ENCODE results near the gene WIPF3. TPM values are rescaled to one million over a fixed set of nuclear protein-coding genes. Genes with fewer than 3 reads are reported as not detected.
A peak's percentile ranks its signal among the peaks of the same experiment; 100 is the strongest.

Gene WIPF3
- total and polyA plus RNA-seq, 8 donors, result 0.50 to 1.7 (median 1.0) TPM; not detected in 1

- no peaks in the 10 kb centered on the region for H3K9me3 ChIP-seq
- H3K4me3 ChIP-seq, result no peak overlapping the region
- no peak for DNase-seq
- no peaks in the 10 kb centered on the region for H3K27me3 ChIP-seq
- intact Hi-C loops (cut with DNase I), result no loop called here
- peaks cover 0 to 13% of the 10 kb centered on the region in 2 donors for H3K36me3 ChIP-seq
- no peaks in the 10 kb centered on the region for H3K4me1 ChIP-seq
- no peak for TF ChIP-seq CTCF (IDR thresholded peaks at IDR 0.05)
- no peak for ATAC-seq
- H3K27ac ChIP-seq, result no peak overlapping the region
Measured at GRCh38 chr7:29919790-29920189, 113.5 kb downstream of the WIPF3 start.

DNA sequence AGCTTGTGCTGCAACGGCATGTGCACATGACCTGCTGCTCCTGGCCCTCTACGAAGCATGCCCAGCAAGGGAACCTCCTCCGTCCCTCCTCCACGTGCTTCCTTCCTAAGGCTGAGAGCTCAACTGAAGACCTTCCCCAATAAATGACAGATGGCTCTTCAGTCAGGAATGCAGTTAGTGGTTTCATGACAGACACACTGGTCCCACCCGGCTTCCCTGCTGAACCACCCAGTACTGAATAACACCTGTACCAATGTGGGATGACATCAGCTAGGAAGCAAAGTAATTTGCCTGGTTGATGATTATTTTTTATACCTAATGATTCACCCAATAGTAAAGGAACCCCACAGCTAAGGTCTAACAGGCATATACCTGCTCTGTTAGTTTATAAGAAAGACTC, 114.2 kb downstream of the WIPF3 start:
- H3K36me3 ChIP-seq, result peaks cover 0 to 13% of the 10 kb centered on the region in 2 donors
- DNase-seq (no peak), ATAC-seq (no peak)
- H3K27me3 ChIP-seq, result no peaks in the 10 kb centered on the region
- intact Hi-C loops (cut with DNase I), result no loop called here
- H3K9me3 ChIP-seq, result no peaks in the 10 kb centered on the region
- no peak for TF ChIP-seq CTCF (IDR thresholded peaks at IDR 0.05)
- no peaks in the 10 kb centered on the region for H3K4me1 ChIP-seq
- H3K27ac ChIP-seq, result no peak overlapping the region
- no peak overlapping the region for H3K4me3 ChIP-seq

GRCh38 chr7:29921404-29922010, 115.2 kb downstream of the WIPF3 start:
- peak in 2 of 4 donors; percentile 33 to 60 for DNase-seq
- Histone ChIP-seq H3K9me3 (no peaks in the 10 kb centered on the region), H3K36me3 (peaks cover 0 to 13% of the 10 kb centered on the region in 2 donors), H3K4me3 (no peak overlapping the region), H3K27ac (no peak overlapping the region), H3K27me3 (no peaks in the 10 kb centered on the region), H3K4me1 (no peaks in the 10 kb centered on the region)
- peak; percentile 95 for ATAC-seq
- TF ChIP-seq CTCF (IDR thresholded peaks at IDR 0.05), result peak; percentile 78 to 84
- intact Hi-C loops (cut with DNase I), result no loop called here

GRCh38 chr7:29922921-29923700, 116.8 kb downstream of the WIPF3 start:
- TF ChIP-seq CTCF (IDR thresholded peaks at IDR 0.05), result no peak

DNA sequence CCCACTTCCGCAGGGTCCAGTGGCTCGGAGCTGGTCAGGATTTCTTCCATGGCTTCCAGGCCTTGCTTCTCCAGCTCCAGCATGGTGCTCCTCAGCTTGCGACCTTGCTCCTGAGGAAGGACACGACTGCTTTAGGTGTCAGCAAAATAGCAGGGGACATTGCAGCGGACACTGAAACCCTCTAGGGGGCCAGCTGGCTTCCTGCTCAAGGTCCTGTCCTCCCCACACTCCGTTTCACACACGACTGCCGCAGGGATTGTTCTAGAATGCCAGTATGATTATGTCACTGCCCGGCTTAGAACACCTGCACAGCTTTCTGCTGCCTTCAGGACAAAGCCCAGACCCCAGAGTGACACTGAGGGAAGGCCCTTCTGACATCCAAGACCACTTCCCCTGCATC, 117.7 kb downstream of the WIPF3 start:
- intact Hi-C loops (cut with DNase I), result no loop called here
- Histone ChIP-seq H3K36me3 (peaks cover 0 to 13% of the 10 kb centered on the region in 2 donors), H3K9me3 (no peaks in the 10 kb centered on the region), H3K27ac (no peak overlapping the region), H3K4me3 (no peak overlapping the region), H3K4me1 (no peaks in the 10 kb centered on the region), H3K27me3 (no peaks in the 10 kb centered on the region)
- TF ChIP-seq CTCF (IDR thresholded peaks at IDR 0.05), result no peak
- DNase-seq (no peak), ATAC-seq (no peak)

More at GRCh38 chr7:29922921-29923700, 116.8 kb downstream of the WIPF3 start:
- intact Hi-C loops (cut with DNase I), result no loop called here
- Histone ChIP-seq H3K4me3 (no peak overlapping the region), H3K4me1 (no peaks in the 10 kb centered on the region), H3K36me3 (peaks cover 0 to 13% of the 10 kb centered on the region in 2 donors), H3K9me3 (no peaks in the 10 kb centered on the region), H3K27me3 (no peaks in the 10 kb centered on the region), H3K27ac (no peak overlapping the region)
- ATAC-seq, result no peak
- DNase-seq, result no peak
